Upper lobe of right lung (tissue), 1 donor: Measurements from ENCODE around the gene ST6GAL1. TPM values are rescaled to one million over a fixed set of nuclear protein-coding genes. Genes with fewer than 3 reads are reported as not detected.

Experiments
- ATAC-seq: fragments of 200-7000 bp; cut with Tn5 transposase; one replicate; pipeline ENCODE4 v1.9.1; 2020; ENCODE audit warnings: mild to moderate bottlenecking, moderate library complexity
- DNase-seq: peaks from one replicate; pipeline ENCODE4 v3.0.0-alpha.2; 2020
- H3K27ac ChIP-seq: fragments of 200-600 bp; one replicate; pipeline ENCODE4 v1.8.0; 2022
- H3K27me3 ChIP-seq: fragments of 200-600 bp; one replicate; pipeline ENCODE4 v1.8.0; 2022; ENCODE audit warnings: mild to moderate bottlenecking
- H3K36me3 ChIP-seq: fragments of 200-600 bp; one replicate; pipeline ENCODE4 v1.8.0; 2022
- H3K4me1 ChIP-seq: fragments of 200-600 bp; one replicate; pipeline ENCODE4 v1.8.0; 2022
- H3K4me3 ChIP-seq: fragments of 200-600 bp; one replicate; pipeline ENCODE4 v1.8.0; 2022; ENCODE audit warnings: mild to moderate bottlenecking
- H3K9me3 ChIP-seq: fragments of 200-600 bp; one replicate; pipeline ENCODE4 v1.8.0; 2022
- intact Hi-C: fragments of 100-400 bp; cut with DNase I; formaldehyde crosslinking; loops from one replicate; pipeline ENCODE4 v1.11.0; 2022
- total RNA-seq: library from RNA; stranded (reverse); fragmentation: NEBNext Ultra II Directional; extraction: Animal tissue kit (Norgen Biotek cat#: 25700); gene quantifications from one replicate; pipeline ENCODE4 v1.2.1, GENCODE V29; 2021
- TF ChIP-seq, protein P1 (sequence below): fragments of 200-600 bp; IDR thresholded peaks from one replicate; pipeline ENCODE4 v1.8.0; 2022; ENCODE audit warnings: antibody characterized with exemption
- donor health status: DM: no; HTN: yes; CAD: no; lungs with severe emphysema.

Gene ST6GAL1
- total RNA-seq, 1 donor from 2014 or later = 116 TPM

- Histone ChIP-seq H3K27me3 (no peaks in the 10 kb centered on the region), H3K4me3 (no peak overlapping the region), H3K4me1 (peaks cover 4% of the 10 kb centered on the region), H3K36me3 (no peaks in the 10 kb centered on the region), H3K9me3 (no peaks in the 10 kb centered on the region), H3K27ac (no peak overlapping the region)
- DNase-seq (no peak), ATAC-seq (no peak)
- intact Hi-C loops = no loop called here
- TF ChIP-seq, protein P1, sequence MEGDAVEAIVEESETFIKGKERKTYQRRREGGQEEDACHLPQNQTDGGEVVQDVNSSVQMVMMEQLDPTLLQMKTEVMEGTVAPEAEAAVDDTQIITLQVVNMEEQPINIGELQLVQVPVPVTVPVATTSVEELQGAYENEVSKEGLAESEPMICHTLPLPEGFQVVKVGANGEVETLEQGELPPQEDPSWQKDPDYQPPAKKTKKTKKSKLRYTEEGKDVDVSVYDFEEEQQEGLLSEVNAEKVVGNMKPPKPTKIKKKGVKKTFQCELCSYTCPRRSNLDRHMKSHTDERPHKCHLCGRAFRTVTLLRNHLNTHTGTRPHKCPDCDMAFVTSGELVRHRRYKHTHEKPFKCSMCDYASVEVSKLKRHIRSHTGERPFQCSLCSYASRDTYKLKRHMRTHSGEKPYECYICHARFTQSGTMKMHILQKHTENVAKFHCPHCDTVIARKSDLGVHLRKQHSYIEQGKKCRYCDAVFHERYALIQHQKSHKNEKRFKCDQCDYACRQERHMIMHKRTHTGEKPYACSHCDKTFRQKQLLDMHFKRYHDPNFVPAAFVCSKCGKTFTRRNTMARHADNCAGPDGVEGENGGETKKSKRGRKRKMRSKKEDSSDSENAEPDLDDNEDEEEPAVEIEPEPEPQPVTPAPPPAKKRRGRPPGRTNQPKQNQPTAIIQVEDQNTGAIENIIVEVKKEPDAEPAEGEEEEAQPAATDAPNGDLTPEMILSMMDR = no peak
These were observed 64.0 kb downstream of the ST6GAL1 start for GRCh38 chr3:186994000-186994955.

- Histone ChIP-seq H3K9me3 (no peaks in the 10 kb centered on the region), H3K27me3 (no peaks in the 10 kb centered on the region), H3K4me3 (no peak overlapping the region), H3K36me3 (no peaks in the 10 kb centered on the region), H3K27ac (no peak overlapping the region), H3K4me1 (peaks cover 4% of the 10 kb centered on the region)
- no peak for DNase-seq
- intact Hi-C loops = no loop called here
- TF ChIP-seq, protein P1 = no peak
- ATAC-seq = no peak
These were observed 66.0 kb downstream of the ST6GAL1 start for GRCh38 chr3:186996356-186996755.

DNA sequence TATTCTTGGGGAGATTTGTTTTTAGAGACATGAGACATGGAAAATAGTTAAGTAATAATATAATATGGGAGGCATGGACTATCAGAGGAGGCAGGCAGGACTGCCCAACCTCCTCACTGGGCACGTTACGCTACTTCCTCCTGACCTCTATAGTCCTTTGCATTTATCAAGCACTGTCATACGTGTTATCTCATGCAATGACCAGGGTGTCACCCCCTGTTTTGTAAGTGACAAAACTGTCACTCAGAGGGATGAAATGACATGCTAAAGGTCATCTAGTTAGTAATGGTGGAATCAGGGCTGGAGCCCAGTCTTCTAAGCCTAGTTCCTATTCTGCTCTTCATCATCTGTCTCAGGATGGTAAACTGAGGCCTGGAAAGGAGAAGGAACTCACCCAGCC is 66.7 kb downstream of the ST6GAL1 start:
- ATAC-seq = no peak
- H3K4me3 ChIP-seq = no peak overlapping the region
- TF ChIP-seq, protein P1 = no peak
- no peaks in the 10 kb centered on the region for H3K36me3 ChIP-seq
- DNase-seq = no peak
- H3K27me3 ChIP-seq = no peaks in the 10 kb centered on the region
- intact Hi-C loops = no loop called here
- peaks cover 4% of the 10 kb centered on the region for H3K4me1 ChIP-seq
- no peaks in the 10 kb centered on the region for H3K9me3 ChIP-seq
- H3K27ac ChIP-seq = no peak overlapping the region

GRCh38 chr3:186997473-186997939 is 67.2 kb downstream of the ST6GAL1 start:
- no peaks in the 10 kb centered on the region for H3K9me3 ChIP-seq
- TF ChIP-seq, protein P1 = no peak
- DNase-seq (no peak), ATAC-seq (no peak)
- peaks cover 4% of the 10 kb centered on the region for H3K4me1 ChIP-seq
- no peak overlapping the region for H3K4me3 ChIP-seq
- H3K36me3 ChIP-seq = no peaks in the 10 kb centered on the region
- intact Hi-C loops = no loop called here
- H3K27me3 ChIP-seq = no peaks in the 10 kb centered on the region
- no peak overlapping the region for H3K27ac ChIP-seq

- H3K36me3 ChIP-seq = no peaks in the 10 kb centered on the region
- no peak for ATAC-seq
- H3K9me3 ChIP-seq = no peaks in the 10 kb centered on the region
- no peak for DNase-seq
- intact Hi-C loops = no loop called here
- H3K4me3 ChIP-seq = no peak overlapping the region
- no peak overlapping the region for H3K27ac ChIP-seq
- no peaks in the 10 kb centered on the region for H3K27me3 ChIP-seq
- peaks cover 4% of the 10 kb centered on the region for H3K4me1 ChIP-seq
- TF ChIP-seq, protein P1 = no peak
These were observed 68.6 kb downstream of the ST6GAL1 start for GRCh38 chr3:186998937-186999368.
